Brain microvascular endothelial cell (primary cell): ENCODE data around the gene EHF.

Experiments
- DNase-seq: peaks from one replicate; pipeline ENCODE4 v3.0.0-alpha.2; 2020
- H3K27ac ChIP-seq: fragments of 250-450 bp; sonication (Bioruptor Pico); 2 replicates; pipeline ENCODE4 v1.5.1; 2020; ENCODE audit warnings: mild to moderate bottlenecking, moderate library complexity
- H3K27me3 ChIP-seq: fragments of 250-450 bp; sonication (Bioruptor Pico); replicated peaks from 2 replicates; pipeline ENCODE4 v1.5.1; 2020; ENCODE audit warnings: mild to moderate bottlenecking
- H3K36me3 ChIP-seq: fragments of 250-450 bp; sonication (Bioruptor Pico); replicated peaks from 2 replicates; pipeline ENCODE4 v1.5.1; 2020; ENCODE audit warnings: mild to moderate bottlenecking
- H3K4me3 ChIP-seq: 2 replicates; pipeline ENCODE4 v1.5.1; 2011; ENCODE audit warnings: low read depth, mild to moderate bottlenecking, control low read depth, low read length, moderate library complexity
- in situ Hi-C: cut with HindIII; loops from 2 replicates; pipeline ENCODE4 v1.10.0; 2017; ENCODE audit warnings: low sequenced_read_pairs, low pct_ligation_motif_present
- TF ChIP-seq, protein P1 (sequence below): IDR thresholded peaks from 2 replicates; pipeline ENCODE4 v1.5.1; 2011; ENCODE audit warnings: low read depth, mild to moderate bottlenecking, moderate library complexity, low read length, control low read depth, inconsistent platforms; ENCODE audit errors: missing control alignments

Gene EHF

DNA sequence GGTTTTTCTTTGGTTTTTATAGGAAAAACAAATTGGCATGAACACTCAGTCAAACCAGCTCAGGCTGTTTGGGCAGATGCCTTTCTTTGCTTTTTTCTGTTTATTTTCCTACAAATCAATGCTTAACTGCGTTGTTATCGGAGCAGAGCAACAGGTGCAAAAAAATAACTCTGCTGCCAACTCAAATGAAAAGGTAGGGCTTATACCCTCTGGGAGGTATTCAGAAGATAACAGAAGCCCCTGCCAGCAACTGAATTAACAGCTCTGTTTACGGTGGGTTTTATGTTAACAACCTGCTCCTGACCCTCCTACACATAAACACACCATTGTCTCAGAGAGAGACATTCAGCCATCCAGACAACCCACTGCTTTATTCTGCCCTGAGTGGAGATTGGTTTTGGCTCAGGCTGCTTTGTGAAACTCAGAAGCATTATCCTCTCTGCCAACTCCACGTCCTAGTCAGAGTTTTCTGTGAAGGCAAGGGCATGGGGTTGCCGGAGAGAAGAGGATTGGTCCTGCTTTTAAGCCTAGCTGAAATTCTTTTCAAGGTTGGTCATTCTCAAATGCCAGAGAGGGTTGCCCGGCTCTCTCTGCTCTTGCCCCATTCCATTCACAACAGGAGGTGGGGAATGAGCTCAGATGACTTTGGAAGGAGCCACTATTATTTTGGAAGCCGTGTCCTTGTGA, 11.4 kb downstream of the EHF start:
- no peak for DNase-seq
- TF ChIP-seq, protein P1, sequence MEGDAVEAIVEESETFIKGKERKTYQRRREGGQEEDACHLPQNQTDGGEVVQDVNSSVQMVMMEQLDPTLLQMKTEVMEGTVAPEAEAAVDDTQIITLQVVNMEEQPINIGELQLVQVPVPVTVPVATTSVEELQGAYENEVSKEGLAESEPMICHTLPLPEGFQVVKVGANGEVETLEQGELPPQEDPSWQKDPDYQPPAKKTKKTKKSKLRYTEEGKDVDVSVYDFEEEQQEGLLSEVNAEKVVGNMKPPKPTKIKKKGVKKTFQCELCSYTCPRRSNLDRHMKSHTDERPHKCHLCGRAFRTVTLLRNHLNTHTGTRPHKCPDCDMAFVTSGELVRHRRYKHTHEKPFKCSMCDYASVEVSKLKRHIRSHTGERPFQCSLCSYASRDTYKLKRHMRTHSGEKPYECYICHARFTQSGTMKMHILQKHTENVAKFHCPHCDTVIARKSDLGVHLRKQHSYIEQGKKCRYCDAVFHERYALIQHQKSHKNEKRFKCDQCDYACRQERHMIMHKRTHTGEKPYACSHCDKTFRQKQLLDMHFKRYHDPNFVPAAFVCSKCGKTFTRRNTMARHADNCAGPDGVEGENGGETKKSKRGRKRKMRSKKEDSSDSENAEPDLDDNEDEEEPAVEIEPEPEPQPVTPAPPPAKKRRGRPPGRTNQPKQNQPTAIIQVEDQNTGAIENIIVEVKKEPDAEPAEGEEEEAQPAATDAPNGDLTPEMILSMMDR: no peak
- Histone ChIP-seq H3K36me3 (no peaks in the 10 kb centered on the region), H3K27ac (no peak overlapping the region), H3K4me3 (no peak overlapping the region), H3K27me3 (no peaks in the 10 kb centered on the region)
- in situ Hi-C loops: no loop called here

DNA sequence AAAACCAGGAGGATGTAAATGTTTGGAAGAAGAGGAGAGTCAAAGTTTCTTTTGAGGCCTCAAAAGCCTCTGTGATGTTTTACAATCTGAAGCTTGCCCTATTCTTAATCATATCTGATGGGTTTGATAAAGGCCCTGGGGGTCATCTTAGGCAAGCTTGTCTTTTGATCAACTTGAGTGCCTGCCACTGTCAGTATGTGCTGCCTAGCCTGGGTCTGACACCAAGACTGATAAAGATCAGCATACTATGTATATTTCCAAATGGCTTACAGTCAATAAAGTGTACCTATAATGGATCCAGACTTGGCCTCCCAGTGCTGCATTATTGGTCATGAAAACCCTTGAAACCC, 12.7 kb downstream of the EHF start:
- H3K27me3 ChIP-seq: no peaks in the 10 kb centered on the region
- no peak for DNase-seq
- peak overlapping the region; percentile 26 for H3K27ac ChIP-seq
- TF ChIP-seq, protein P1: no peak
- H3K4me3 ChIP-seq: no peak overlapping the region
- in situ Hi-C loops: no loop called here
- no peaks in the 10 kb centered on the region for H3K36me3 ChIP-seq

DNA sequence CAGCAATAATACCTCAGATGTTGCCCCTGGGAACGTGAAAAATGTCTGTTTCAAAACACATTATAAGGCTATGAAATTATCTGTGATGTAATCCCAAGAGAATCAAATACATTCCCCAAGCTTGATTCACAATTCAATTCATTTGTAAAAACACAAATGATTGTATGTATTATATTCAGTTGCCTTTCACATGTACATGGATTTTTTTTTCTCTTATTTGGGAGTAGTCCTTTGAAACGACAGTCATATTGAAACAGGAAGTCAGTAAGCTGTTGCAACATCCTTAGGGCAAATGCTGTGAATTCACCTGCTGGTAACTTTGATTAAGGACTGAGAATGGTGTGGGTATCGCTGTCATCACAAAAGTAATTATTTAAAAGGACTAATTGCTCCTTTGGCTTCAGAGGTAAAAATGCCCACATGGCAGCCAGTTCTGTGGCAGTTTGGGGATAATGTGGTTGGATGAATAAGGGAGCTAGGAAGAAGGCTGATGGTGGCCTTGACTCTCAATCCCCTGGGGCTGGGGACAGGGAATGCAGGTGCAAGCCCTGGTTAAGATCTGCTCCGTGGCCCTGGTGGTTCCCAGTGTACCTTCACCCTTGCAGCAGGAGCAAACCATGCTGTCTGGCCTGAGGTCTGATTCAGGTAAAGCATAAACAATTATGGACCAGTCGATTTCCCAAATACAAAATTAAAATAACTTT, 13.2 kb downstream of the EHF start:
- TF ChIP-seq, protein P1: no peak
- Histone ChIP-seq H3K4me3 (no peak overlapping the region), H3K36me3 (no peaks in the 10 kb centered on the region), H3K27ac (no peak overlapping the region), H3K27me3 (no peaks in the 10 kb centered on the region)
- DNase-seq: no peak
- in situ Hi-C loops: no loop called here

DNA sequence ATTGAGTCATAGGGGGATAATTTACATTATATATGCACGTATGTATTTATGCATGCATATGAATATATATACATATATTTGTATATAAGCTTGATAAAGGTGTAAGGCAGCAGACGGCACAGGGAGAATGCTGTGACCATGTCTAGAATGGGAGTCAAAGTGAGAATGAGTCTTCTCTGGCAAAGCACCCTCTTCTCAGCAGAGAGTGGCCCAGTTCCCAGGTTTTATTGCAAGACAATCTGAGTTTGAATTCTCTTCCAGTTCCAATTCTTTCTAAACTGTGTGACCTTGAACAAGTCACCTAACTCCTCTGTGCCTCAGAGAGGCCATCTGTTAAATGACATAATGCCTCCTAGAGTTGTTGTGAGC, 13.8 kb downstream of the EHF start:
- no peaks in the 10 kb centered on the region for H3K36me3 ChIP-seq
- H3K27ac ChIP-seq: no peak overlapping the region
- in situ Hi-C loops: no loop called here
- DNase-seq: no peak
- TF ChIP-seq, protein P1: no peak
- no peaks in the 10 kb centered on the region for H3K27me3 ChIP-seq
- no peak overlapping the region for H3K4me3 ChIP-seq

DNA sequence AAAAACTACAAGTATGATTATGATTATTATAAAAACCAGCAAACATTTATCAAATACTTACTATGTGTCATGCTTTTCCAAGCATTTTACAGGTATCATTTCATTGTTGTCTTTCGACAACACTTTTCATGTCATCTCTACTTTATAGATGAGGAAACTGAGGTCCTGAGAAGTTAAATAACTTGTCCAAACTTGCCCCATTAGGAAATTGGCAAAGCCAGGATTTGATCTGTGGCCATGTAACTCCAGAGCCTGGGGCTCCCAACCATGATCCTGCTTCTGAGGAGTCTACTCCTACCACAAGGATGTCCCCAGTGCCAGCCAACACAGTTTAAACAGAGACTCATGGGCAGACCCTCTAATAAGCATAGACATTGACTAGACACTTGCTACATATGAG, 15.2 kb downstream of the EHF start:
- Histone ChIP-seq H3K36me3 (no peaks in the 10 kb centered on the region), H3K4me3 (no peak overlapping the region), H3K27me3 (no peaks in the 10 kb centered on the region), H3K27ac (no peak overlapping the region)
- in situ Hi-C loops: no loop called here
- TF ChIP-seq, protein P1: no peak
- DNase-seq: no peak
